IMR-90 (cell line): ENCODE results near the gene TGDS. TPM values are rescaled to one million over a fixed set of nuclear protein-coding genes. Genes with fewer than 3 reads are reported as not detected.

ENCODE experiments used
- ATAC-seq: fragments of 200-7000 bp; cut with Tn5 transposase; 2 replicates; pipeline ENCODE4 v1.9.1; 2020; ENCODE audit warnings: low read depth, mild to moderate bottlenecking, moderate library complexity
- BruUV-seq: library from RNA; stranded (reverse); fragments of 400-500 nt; replicated peaks from 2 replicates; lab custom pipeline; 2021; lab: Mats Ljungman, UMichigan
- CTCF ChIA-PET: fragments of 300-600 bp; formaldehyde crosslinking; extraction: SDS; loops from one replicate; lab custom pipeline; 2021; ENCODE audit warnings: antibody characterized with exemption; lab: Yijun Ruan, JAX
- POLR2A ChIA-PET: fragments of 300-600 bp; sonication (Branson Sonifier 250); formaldehyde crosslinking; loops from one replicate; lab custom pipeline; 2022; ENCODE audit warnings: antibody characterized with exemption; ENCODE audit not compliant: unreplicated experiment; lab: Charles Lee
- DNase-seq: peaks from one replicate; pipeline ENCODE4 v3.0.0; 2013
- H2AFZ ChIP-seq: replicated peaks from 2 replicates; pipeline ENCODE3; 2013; ENCODE audit warnings: low read length, mild to moderate bottlenecking; ENCODE audit not compliant: poor library complexity
- H2AK5ac ChIP-seq: 2 replicates; pipeline ENCODE4 v1.6.1; 2013; ENCODE audit warnings: low read depth, low read length, inconsistent platforms
- H2AK9ac ChIP-seq: replicated peaks from 2 replicates; pipeline ENCODE3; 2013; ENCODE audit warnings: mild to moderate bottlenecking, low read depth, low read length, moderate library complexity; ENCODE audit not compliant: poor library complexity
- H2BK120ac ChIP-seq: 2 replicates; pipeline ENCODE4 v1.6.1; 2013; ENCODE audit warnings: low read depth, low read length, inconsistent platforms
- H2BK15ac ChIP-seq: 3 replicates; pipeline ENCODE4 v1.6.1; 2013; ENCODE audit warnings: low read depth, low read length, inconsistent platforms
- H2BK20ac ChIP-seq: 2 replicates; pipeline ENCODE4 v1.6.1; 2013; ENCODE audit warnings: low read depth, mild to moderate bottlenecking, inconsistent platforms, low read length, moderate library complexity
- H2BK5ac ChIP-seq: 2 replicates; pipeline ENCODE4 v1.6.1; 2013; ENCODE audit warnings: mild to moderate bottlenecking, low read depth, low read length, inconsistent platforms; ENCODE audit not compliant: poor library complexity, severe bottlenecking
- H3K14ac ChIP-seq: replicated peaks from 2 replicates; pipeline ENCODE4 v1.6.1; 2013; ENCODE audit warnings: low read depth, low read length, inconsistent platforms
- H3K18ac ChIP-seq: 2 replicates; pipeline ENCODE4 v1.6.1; 2013; ENCODE audit warnings: low read depth, low read length, control low read depth
- H3K23ac ChIP-seq: 2 replicates; pipeline ENCODE4 v1.6.1; 2013; ENCODE audit warnings: low read depth, low read length, inconsistent platforms
- H3K27ac ChIP-seq: 2 replicates; pipeline ENCODE4 v1.5.1; 2013; ENCODE audit warnings: mild to moderate bottlenecking, control low read depth, low read length; ENCODE audit not compliant: insufficient read depth
- H3K27me3 ChIP-seq: 2 replicates; pipeline ENCODE4 v1.6.1; 2013; ENCODE audit warnings: low read length; ENCODE audit not compliant: control insufficient read depth, insufficient read depth
- H3K36me3 ChIP-seq: 2 replicates; pipeline ENCODE4 v1.6.1; 2013; ENCODE audit warnings: low read length, mixed read lengths; ENCODE audit not compliant: control insufficient read depth, insufficient read depth
- H3K4ac ChIP-seq: 2 replicates; pipeline ENCODE4 v1.6.1; 2013; ENCODE audit warnings: low read depth, low read length, inconsistent platforms
- H3K4me1 ChIP-seq: 2 replicates; pipeline ENCODE4 v1.6.1; 2013; ENCODE audit warnings: low read length, mixed read lengths; ENCODE audit not compliant: control insufficient read depth, insufficient read depth
- H3K4me2 ChIP-seq: 2 replicates; pipeline ENCODE4 v1.6.1; 2013; ENCODE audit warnings: low read depth, mild to moderate bottlenecking, control low read depth, low read length, moderate library complexity
- H3K4me3 ChIP-seq: 2 replicates; pipeline ENCODE4 v1.5.1; 2013; ENCODE audit warnings: low read depth, mild to moderate bottlenecking, control low read depth, low read length, moderate library complexity; ENCODE audit not compliant: insufficient read depth
- H3K56ac ChIP-seq: 2 replicates; pipeline ENCODE4 v1.6.1; 2013; ENCODE audit warnings: low read length, inconsistent platforms; ENCODE audit not compliant: insufficient read depth; ENCODE audit errors: extremely low read depth
- H3K79me1 ChIP-seq, 2 experiments: 2 replicates each; pipeline ENCODE4 v1.6.1; 2013; ENCODE audit warnings: low read length in 2 of 2, inconsistent platforms in 1 of 2, low read depth in 1 of 2
- H3K9ac ChIP-seq: 2 replicates; pipeline ENCODE4 v1.6.1; 2013; ENCODE audit warnings: low read depth, low read length, control low read depth
- H3K9me1 ChIP-seq: 2 replicates; pipeline ENCODE4 v1.6.1; 2013; ENCODE audit warnings: low read length, inconsistent platforms; ENCODE audit not compliant: insufficient read depth
- H3K9me3 ChIP-seq: 2 replicates; pipeline ENCODE4 v1.6.1; 2013; ENCODE audit warnings: low read length; ENCODE audit not compliant: control insufficient read depth, insufficient read depth
- H4K20me1 ChIP-seq: 2 replicates; pipeline ENCODE4 v1.6.1; 2013; ENCODE audit warnings: low read length, inconsistent platforms; ENCODE audit not compliant: insufficient read depth
- H4K5ac ChIP-seq: 2 replicates; pipeline ENCODE4 v1.6.1; 2013; ENCODE audit warnings: mild to moderate bottlenecking, low read depth, low read length, control low read depth
- H4K8ac ChIP-seq, 2 experiments: 2 replicates each; pipeline ENCODE4 v1.6.1; 2013; ENCODE audit warnings: low read depth in 2 of 2, low read length in 2 of 2, control low read depth in 1 of 2, inconsistent platforms in 1 of 2
- H4K91ac ChIP-seq: 2 replicates; pipeline ENCODE4 v1.6.1; 2013; ENCODE audit warnings: low read depth, low read length, inconsistent platforms; ENCODE audit not compliant: insufficient read depth
- FOS ChIP-seq: fragments of 150-350 bp; IDR thresholded peaks from 2 replicates; pipeline ENCODE4 v1.6.1; 2016; ENCODE audit warnings: low read depth, low read length
- MAZ ChIP-seq: IDR thresholded peaks from 2 replicates; pipeline ENCODE4 v1.6.1; 2012; ENCODE audit warnings: low read depth, mild to moderate bottlenecking, low read length, improper control_type of control experiment, moderate library complexity, borderline replicate concordance
- RFX5 ChIP-seq: IDR thresholded peaks from 2 replicates; pipeline ENCODE4 v1.8.0; 2012; ENCODE audit warnings: low read depth, mild to moderate bottlenecking, low read length, moderate library complexity
- WGBS, 2 experiments: methylation state at CpG; one replicate each; pipeline versions ENCODE4 v1.1.5 to v1.1.7; 2013; ENCODE audit warnings: missing lambda C conversion rate in 2 of 2; ENCODE audit not compliant: insufficient read length in 1 of 2; ENCODE audit errors: extremely low coverage in 2 of 2; 5-methylcytosine and 5-hydroxymethylcytosine counted together
- dilution Hi-C: fragments of 300-500 bp; cut with HindIII; formaldehyde crosslinking; loops from one replicate; pipeline ENCODE4 v1.14.3; 2018; ENCODE audit warnings: low sequenced_read_pairs; ENCODE audit not compliant: unreplicated experiment
- in situ Hi-C: fragments of 300-500 bp; cut with MboI; formaldehyde crosslinking; loops from 3 replicates; pipeline ENCODE4 v1.14.3; 2019; ENCODE audit warnings: low sequenced_read_pairs, inconsistent platforms, mixed read lengths
- intact Hi-C: fragments of 100-400 bp; cut with micrococcal nuclease; formaldehyde crosslinking; loops from 2 replicates; pipeline ENCODE4 v1.10.0; 2022
- polyA plus RNA-seq, 3 experiments: library from polyadenylated mRNA; depleted of rRNA; stranded (reverse); fragments of >200 nt; gene quantifications; 2 replicates each; pipeline ENCODE4 v1.2.3, GENCODE V29; 2012; ENCODE audit warnings: low replicate concordance in 1 of 3
- total RNA-seq: library from RNA; depleted of rRNA; stranded (reverse); fragments of >200 nt; gene quantifications from 2 replicates; pipeline ENCODE4 v1.2.3, GENCODE V29; 2012
- TF ChIP-seq, protein P1 (sequence below): fragments of 150-350 bp; IDR thresholded peaks from 2 replicates; pipeline ENCODE4 v1.6.1; 2017; ENCODE audit warnings: mild to moderate bottlenecking, antibody characterized with exemption, low read length, low read depth

Gene TGDS
- total and polyA plus RNA-seq, 2 of the 4 experiments (the other 2 are of a cell fraction), result 9.6 to 15.6 TPM

DNA sequence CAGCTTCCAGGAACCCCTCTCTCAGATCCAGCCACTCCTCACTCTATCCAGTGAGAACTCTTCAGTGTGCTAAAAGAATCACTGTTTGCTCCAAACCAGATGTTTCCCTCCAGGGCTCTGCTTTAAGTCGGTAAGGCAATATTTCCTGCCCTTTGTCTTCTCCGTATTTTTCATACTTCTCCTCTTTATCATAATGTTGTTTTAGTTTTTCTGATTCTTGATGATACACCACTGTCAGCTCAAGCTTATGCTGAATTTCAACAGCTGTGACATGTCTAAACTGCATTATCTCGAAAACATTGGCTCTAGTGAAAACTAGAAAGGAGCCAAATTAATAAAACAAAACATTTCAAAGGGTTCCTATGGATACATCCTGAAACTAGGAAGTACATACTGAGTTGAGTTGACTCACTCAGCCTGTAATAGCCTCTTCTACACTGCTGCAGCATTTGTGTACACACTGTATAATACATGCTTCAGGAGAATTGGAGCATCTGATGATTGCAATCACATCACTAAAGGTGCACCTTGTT is 45.5 kb upstream of the TGDS start:
- Histone ChIP-seq H3K9me3 (no peaks in the 10 kb centered on the region), H3K4me3 (no peak overlapping the region), H4K8ac (peak overlapping the region in 1 of 2 experiments; percentile 23; a peak in 1 of 4 replicates), H3K23ac (no peak overlapping the region), H2AK9ac (no peak overlapping the region), H3K79me1 (no peaks in the 10 kb centered on the region), H2BK120ac (no peak overlapping the region), H3K27ac (no peak overlapping the region; the same call in 1 of the 2 replicates), H2BK15ac (no peak overlapping the region), H3K56ac (0 out of 2 replicates have a peak overlapping the region, but pooled peaks have one; percentile 8), H3K9me1 (no peaks in the 10 kb centered on the region), H3K4me1 (peaks cover 3% of the 10 kb centered on the region; the same call in 1 of the 2 replicates), H2BK20ac (no peak overlapping the region), H2AK5ac (no peak overlapping the region), H3K14ac (no peak overlapping the region), H3K36me3 (no peaks in the 10 kb centered on the region), H4K5ac (no peak overlapping the region), H3K18ac (no peak overlapping the region), H3K4me2 (peak overlapping the region; percentile 40), H3K4ac (no peak overlapping the region), H3K9ac (no peak overlapping the region), H4K20me1 (no peaks in the 10 kb centered on the region), H2BK5ac (no peak overlapping the region), H4K91ac (no peak overlapping the region), H2AFZ (no peak overlapping the region), H3K27me3 (no peaks in the 10 kb centered on the region)
- intact Hi-C loops, result no loop called here
- CTCF ChIA-PET, result interaction anchor here (0.6 to 1.3 kb wide), 3 partner anchors 13 to 193 kb away, joined by 3 to 4 read pairs (median 3); no protein-coding TSS in a partner anchor
- DNase-seq, result peak; percentile 86
- dilution Hi-C loops, result no loop called here
- WGBS, 2 experiments, result no CpG with 5 or more reads among the region's 3 CpGs
- POLR2A ChIA-PET, result interaction anchor here (0.9 kb wide), 1 partner anchor 16 kb away, joined by 20 read pairs; no protein-coding TSS in a partner anchor
- ATAC-seq, result peak; percentile 96
- no TSS peak for BruUV-seq
- in situ Hi-C loops, result no loop called here
- TF ChIP-seq, protein P1, sequence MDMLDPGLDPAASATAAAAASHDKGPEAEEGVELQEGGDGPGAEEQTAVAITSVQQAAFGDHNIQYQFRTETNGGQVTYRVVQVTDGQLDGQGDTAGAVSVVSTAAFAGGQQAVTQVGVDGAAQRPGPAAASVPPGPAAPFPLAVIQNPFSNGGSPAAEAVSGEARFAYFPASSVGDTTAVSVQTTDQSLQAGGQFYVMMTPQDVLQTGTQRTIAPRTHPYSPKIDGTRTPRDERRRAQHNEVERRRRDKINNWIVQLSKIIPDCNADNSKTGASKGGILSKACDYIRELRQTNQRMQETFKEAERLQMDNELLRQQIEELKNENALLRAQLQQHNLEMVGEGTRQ, result no peak
- TF ChIP-seq FOS (peak; percentile 19; the same call in 1 of the 2 replicates), MAZ (no peak), RFX5 (no peak)
